ENCODE measurements around the gene PLEKHB1. TPM values are rescaled to one million over a fixed set of nuclear protein-coding genes. Genes with fewer than 3 reads are reported as not detected.

Gene PLEKHB1
- total and polyA plus RNA-seq, 3 donors from 2014 or later, result 54.9 to 71.5 (median 62.1) TPM

GRCh38 chr11:73598719-73599379 lies 47.5 kb upstream of the PLEKHB1 start:
- no peak for DNase-seq
- TF ChIP-seq CTCF (IDR thresholded peaks at IDR 0.05), result no peak
- TF ChIP-seq POLR2A (IDR thresholded peaks at IDR 0.05), result no peak
- intact Hi-C loops (cut with DNase I; ENCODE audit: low total_unique reads), result no loop called here
- 23 to 31% methylated on average over 20 of the region's 20 CpGs for WGBS, 2 donors
- no peaks in the 10 kb centered on the region for H3K9me3 ChIP-seq
- H3K4me3 ChIP-seq, result peak overlapping the region; percentile 86 to 94
- no peaks in the 10 kb centered on the region for H3K36me3 ChIP-seq (ENCODE audit: low read depth, missing control alignments)
- H3K4me1 ChIP-seq, result peaks cover 7% of the 10 kb centered on the region
- no peaks in the 10 kb centered on the region for H3K27me3 ChIP-seq
- H3K27ac ChIP-seq, result peak overlapping the region; percentile 84 to 85

GRCh38 chr11:73612601-73613140 lies 33.7 kb upstream of the PLEKHB1 start:
- no peak for DNase-seq
- 84 to 98% methylated on average over 5 of the region's 5 CpGs for WGBS, 2 donors
- H3K4me1 ChIP-seq, result no peaks in the 10 kb centered on the region
- no peak overlapping the region for H3K27ac ChIP-seq
- TF ChIP-seq POLR2A (IDR thresholded peaks at IDR 0.05) (no peak), CTCF (IDR thresholded peaks at IDR 0.05) (no peak)
- intact Hi-C loops (cut with DNase I; ENCODE audit: low total_unique reads), result no loop called here
- no peak overlapping the region for H3K4me3 ChIP-seq
- no peaks in the 10 kb centered on the region for H3K36me3 ChIP-seq (ENCODE audit: low read depth, missing control alignments)
- no peaks in the 10 kb centered on the region for H3K9me3 ChIP-seq
- H3K27me3 ChIP-seq, result no peaks in the 10 kb centered on the region

GRCh38 chr11:73614591-73614990 lies 31.8 kb upstream of the PLEKHB1 start:
- no peaks in the 10 kb centered on the region for H3K27me3 ChIP-seq
- no peak for DNase-seq
- intact Hi-C loops (cut with DNase I; ENCODE audit: low total_unique reads), result no loop called here

GRCh38 chr11:73622926-73623593 lies 23.3 kb upstream of the PLEKHB1 start:
- no peaks in the 10 kb centered on the region for H3K36me3 ChIP-seq (ENCODE audit: low read depth, missing control alignments)
- no peak for DNase-seq
- no peaks in the 10 kb centered on the region for H3K9me3 ChIP-seq
- H3K4me3 ChIP-seq, result no peak overlapping the region
- peaks cover 8% of the 10 kb centered on the region for H3K4me1 ChIP-seq
- no peak overlapping the region for H3K27ac ChIP-seq
- H3K27me3 ChIP-seq, result no peaks in the 10 kb centered on the region
- intact Hi-C loops (cut with DNase I; ENCODE audit: low total_unique reads), result no loop called here
- no peak for TF ChIP-seq POLR2A (IDR thresholded peaks at IDR 0.05)
- 65 to 79% methylated on average over 4 of the region's 4 CpGs for WGBS, 2 donors

More at GRCh38 chr11:73614591-73614990, 31.8 kb upstream of the PLEKHB1 start:
- Histone ChIP-seq H3K36me3 (ENCODE audit: low read depth, missing control alignments) (no peaks in the 10 kb centered on the region), H3K4me3 (no peak overlapping the region), H3K27ac (no peak overlapping the region), H3K9me3 (no peaks in the 10 kb centered on the region), H3K4me1 (no peaks in the 10 kb centered on the region)
- TF ChIP-seq CTCF (IDR thresholded peaks at IDR 0.05) (no peak), POLR2A (IDR thresholded peaks at IDR 0.05) (no peak)

- DNase-seq, result no peak
- Histone ChIP-seq H3K4me3 (no peak overlapping the region), H3K9me3 (no peaks in the 10 kb centered on the region), H3K27ac (no peak overlapping the region), H3K27me3 (no peaks in the 10 kb centered on the region), H3K36me3 (ENCODE audit: low read depth, missing control alignments) (no peaks in the 10 kb centered on the region), H3K4me1 (peaks cover 8% of the 10 kb centered on the region)
- WGBS, 2 donors, result 43 to 53% methylated on average over 3 of the region's 3 CpGs
- intact Hi-C loops (cut with DNase I; ENCODE audit: low total_unique reads), result no loop called here
- TF ChIP-seq CTCF (IDR thresholded peaks at IDR 0.05), result no peak
- no peak for TF ChIP-seq POLR2A (IDR thresholded peaks at IDR 0.05)
Measured at GRCh38 chr11:73623686-73624085, 22.7 kb upstream of the PLEKHB1 start.

Measured in testis (tissue), 3 donors.